DOHH2 (cell line): Measurements from ENCODE around the gene ZNF341.

Experiments used
- H3F3A ChIP-seq: fragments of 200-600 bp; sonication (generic), shearing (Covaris generic); 2 replicates; pipeline ENCODE4 v1.6.0; 2016; ENCODE audit warnings: antibody characterized with exemption, mild to moderate bottlenecking; ENCODE audit not compliant: control insufficient read depth, insufficient read depth
- H3K27ac ChIP-seq: fragments of 200-600 bp; sonication (generic); 2 replicates; pipeline ENCODE4 v1.5.1; 2014; ENCODE audit warnings: low read depth, mild to moderate bottlenecking, low read length, moderate library complexity
- H3K27me3 ChIP-seq: fragments of 200-600 bp; sonication (generic); 2 replicates; pipeline ENCODE4 v1.6.1; 2014; ENCODE audit warnings: mild to moderate bottlenecking, low read length, mixed read lengths; ENCODE audit not compliant: control insufficient read depth
- H3K36me3 ChIP-seq: fragments of 200-600 bp; sonication (generic); 2 replicates; pipeline ENCODE4 v1.6.1; 2014; ENCODE audit warnings: mild to moderate bottlenecking, low read length, moderate library complexity, mixed read lengths; ENCODE audit not compliant: control insufficient read depth
- H3K4me1 ChIP-seq: fragments of 200-600 bp; sonication (generic); 2 replicates; pipeline ENCODE4 v1.6.1; 2014; ENCODE audit warnings: mild to moderate bottlenecking, low read length, mixed read lengths; ENCODE audit not compliant: control insufficient read depth
- H3K4me2 ChIP-seq: fragments of 200-600 bp; sonication (generic); 2 replicates; pipeline ENCODE4 v1.6.0; 2014; ENCODE audit warnings: mild to moderate bottlenecking, low read length, moderate library complexity
- H3K4me3 ChIP-seq: fragments of 200-600 bp; sonication (generic); 2 replicates; pipeline ENCODE4 v1.5.1; 2014; ENCODE audit warnings: mild to moderate bottlenecking, low read length, mixed read lengths
- H3K79me2 ChIP-seq: fragments of 200-600 bp; sonication (generic); 2 replicates; pipeline ENCODE4 v1.6.1; 2014; ENCODE audit warnings: mild to moderate bottlenecking, low read length, mixed read lengths; ENCODE audit not compliant: control insufficient read depth
- H3K9me2 ChIP-seq: fragments of 200-600 bp; sonication (generic); replicated peaks from 2 replicates; pipeline ENCODE4 v1.6.1; 2014; ENCODE audit warnings: mild to moderate bottlenecking, low read length, mixed read lengths; ENCODE audit not compliant: control insufficient read depth
- H3K9me3 ChIP-seq: fragments of 200-600 bp; sonication (generic); 2 replicates; pipeline ENCODE4 v1.6.1; 2014; ENCODE audit warnings: antibody characterized with exemption, low read length, mixed read lengths; ENCODE audit not compliant: control insufficient read depth, insufficient read depth
- H4K20me1 ChIP-seq: fragments of 200-600 bp; sonication (generic); 2 replicates; pipeline ENCODE4 v1.6.0; 2014; ENCODE audit warnings: low read depth, mild to moderate bottlenecking, antibody characterized with exemption, low read length, moderate library complexity; ENCODE audit not compliant: control insufficient read depth, insufficient read depth
- CTCF ChIP-seq: fragments of 200-600 bp; sonication (generic); IDR thresholded peaks from one replicate; pipeline ENCODE4 v1.5.1; 2014; ENCODE audit warnings: antibody characterized with exemption, mild to moderate bottlenecking, low read depth, low read length; ENCODE audit not compliant: poor library complexity, severe bottlenecking
- EZH2phosphoT487 ChIP-seq: fragments of 200-600 bp; sonication (generic); IDR thresholded peaks from 2 replicates; pipeline ENCODE4 v1.6.1; 2017; ENCODE audit warnings: borderline replicate concordance, mild to moderate bottlenecking, antibody characterized with exemption, low read length, moderate library complexity, mixed read lengths

Gene ZNF341

GRCh38 chr20:33833333-33833732 is 101.5 kb downstream of the ZNF341 start:
- Histone ChIP-seq H3F3A (no peaks in the 10 kb centered on the region), H3K27me3 (no peaks in the 10 kb centered on the region), H4K20me1 (peaks cover 12% of the 10 kb centered on the region; the same call in 1 of the 2 replicates), H3K4me2 (no peak overlapping the region), H3K4me3 (no peak overlapping the region), H3K9me3 (no peaks in the 10 kb centered on the region), H3K36me3 (no peaks in the 10 kb centered on the region), H3K9me2 (no peaks in the 10 kb centered on the region), H3K79me2 (peaks cover 86% of the 10 kb centered on the region), H3K27ac (no peak overlapping the region), H3K4me1 (peaks cover 25% of the 10 kb centered on the region)
- no peak for TF ChIP-seq EZH2phosphoT487
- TF ChIP-seq CTCF, result no peak

- H3K36me3 ChIP-seq, result no peaks in the 10 kb centered on the region
- H3K9me3 ChIP-seq, result no peaks in the 10 kb centered on the region
- H3K27ac ChIP-seq, result no peak overlapping the region
- H4K20me1 ChIP-seq, result peaks cover 14% of the 10 kb centered on the region; the same call in 1 of the 2 replicates
- no peaks in the 10 kb centered on the region for H3K9me2 ChIP-seq
- H3K27me3 ChIP-seq, result no peaks in the 10 kb centered on the region
- H3K4me3 ChIP-seq, result no peak overlapping the region
- no peak overlapping the region for H3K4me2 ChIP-seq
- H3K4me1 ChIP-seq, result peaks cover 19% of the 10 kb centered on the region
- TF ChIP-seq CTCF (no peak), EZH2phosphoT487 (no peak)
- peaks cover 86% of the 10 kb centered on the region for H3K79me2 ChIP-seq
- no peaks in the 10 kb centered on the region for H3F3A ChIP-seq
These were observed 103.9 kb downstream of the ZNF341 start for GRCh38 chr20:33835615-33836172.

- H3K36me3 ChIP-seq, result no peaks in the 10 kb centered on the region
- H3K9me2 ChIP-seq, result no peaks in the 10 kb centered on the region
- no peaks in the 10 kb centered on the region for H3F3A ChIP-seq
- H3K9me3 ChIP-seq, result no peaks in the 10 kb centered on the region
- H3K4me1 ChIP-seq, result peaks cover 19% of the 10 kb centered on the region
- H4K20me1 ChIP-seq, result peaks cover 14% of the 10 kb centered on the region; the same call in 1 of the 2 replicates
- H3K27ac ChIP-seq, result no peak overlapping the region
- H3K27me3 ChIP-seq, result no peaks in the 10 kb centered on the region
- no peak overlapping the region for H3K4me3 ChIP-seq
- H3K4me2 ChIP-seq, result no peak overlapping the region
- TF ChIP-seq CTCF (no peak), EZH2phosphoT487 (no peak)
- H3K79me2 ChIP-seq, result peaks cover 89% of the 10 kb centered on the region
These were observed 104.5 kb downstream of the ZNF341 start for GRCh38 chr20:33836277-33836676.
